BLaER1 (cell line): ENCODE data around the gene SKAP2.

Experiments
- H3K27ac ChIP-seq: shearing (Covaris generic); formaldehyde crosslinking; 2 replicates; pipeline ENCODE4 v1.8.1; 2022
- H3K27me3 ChIP-seq: shearing (Covaris generic); formaldehyde crosslinking; 2 replicates; pipeline ENCODE4 v1.8.1; 2022
- H3K36me3 ChIP-seq: shearing (Covaris generic); formaldehyde crosslinking; 2 replicates; pipeline ENCODE4 v1.8.1; 2022
- H3K4me1 ChIP-seq: shearing (Covaris generic); formaldehyde crosslinking; 2 replicates; pipeline ENCODE4 v1.8.1; 2022
- H3K4me2 ChIP-seq: shearing (Covaris generic); formaldehyde crosslinking; 2 replicates; pipeline ENCODE4 v1.8.1; 2022
- H3K4me3 ChIP-seq: shearing (Covaris generic); formaldehyde crosslinking; 2 replicates; pipeline ENCODE4 v1.8.1; 2022
- H3K9ac ChIP-seq: shearing (Covaris generic); formaldehyde crosslinking; 2 replicates; pipeline ENCODE4 v1.8.1; 2022
- H3K9me3 ChIP-seq: shearing (Covaris generic); formaldehyde crosslinking; 2 replicates; pipeline ENCODE4 v1.8.1; 2022
- H4K20me1 ChIP-seq: shearing (Covaris generic); formaldehyde crosslinking; 2 replicates; pipeline ENCODE4 v1.8.1; 2022
- Cebpa-rat ChIP-seq: shearing (Covaris generic); IDR thresholded peaks from 2 replicates; pipeline ENCODE4 v1.8.1; 2022

SKAP2 gene

DNA sequence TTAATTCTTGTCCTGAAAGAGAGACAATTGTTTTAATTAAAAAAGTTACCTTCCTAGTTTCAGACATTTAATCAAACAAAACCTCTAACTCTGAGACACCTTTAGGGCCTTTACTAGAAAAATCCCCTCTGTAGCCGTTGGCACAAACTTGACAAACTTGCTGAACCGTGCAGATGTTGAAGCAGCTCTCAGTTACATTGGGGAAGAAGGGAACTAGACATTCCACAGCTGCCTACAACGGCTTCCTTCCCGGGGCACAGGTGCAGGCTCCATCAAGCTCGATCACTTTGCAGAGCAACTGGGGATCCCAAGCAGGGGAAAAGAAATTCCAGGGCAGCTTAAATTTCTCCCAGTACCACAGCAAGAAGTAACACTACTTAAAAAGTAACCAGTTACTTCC lies 141.3 kb downstream of the SKAP2 start:
- no peaks in the 10 kb centered on the region for H4K20me1 ChIP-seq
- no peak overlapping the region for H3K9ac ChIP-seq
- peaks cover 11% of the 10 kb centered on the region for H3K4me1 ChIP-seq
- H3K4me2 ChIP-seq = peak overlapping the region; percentile 35
- H3K27me3 ChIP-seq = no peaks in the 10 kb centered on the region
- no peak overlapping the region for H3K4me3 ChIP-seq
- no peaks in the 10 kb centered on the region for H3K9me3 ChIP-seq
- H3K27ac ChIP-seq = no peak overlapping the region
- no peaks in the 10 kb centered on the region for H3K36me3 ChIP-seq
- TF ChIP-seq Cebpa-rat = no peak

GRCh38 chr7:26721450-26721849 lies 142.9 kb downstream of the SKAP2 start:
- Histone ChIP-seq H3K9me3 (no peaks in the 10 kb centered on the region), H3K27me3 (no peaks in the 10 kb centered on the region), H3K4me3 (no peak overlapping the region), H3K4me2 (no peak overlapping the region), H3K4me1 (peaks cover 11% of the 10 kb centered on the region), H3K36me3 (no peaks in the 10 kb centered on the region), H3K27ac (no peak overlapping the region), H4K20me1 (no peaks in the 10 kb centered on the region), H3K9ac (no peak overlapping the region)
- no peak for TF ChIP-seq Cebpa-rat

DNA sequence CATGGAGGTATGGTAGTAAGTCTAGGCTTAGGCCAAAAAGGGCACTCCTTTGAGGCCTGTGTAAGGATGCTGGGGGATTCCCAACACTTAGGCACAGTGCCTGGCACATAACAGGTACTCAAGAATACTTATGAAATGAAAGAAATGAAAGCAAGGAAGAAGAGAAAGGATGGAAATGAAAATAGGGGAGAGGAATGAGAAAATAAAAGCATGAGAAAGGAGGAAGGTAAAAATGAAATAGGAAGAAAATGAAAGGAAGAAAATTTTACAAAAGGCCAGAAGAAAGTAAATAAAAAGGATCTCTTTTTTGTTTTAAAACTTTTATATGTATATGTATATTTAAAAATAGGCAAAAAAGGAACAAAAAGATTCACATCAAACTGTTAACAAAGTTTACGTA lies 146.3 kb downstream of the SKAP2 start:
- Histone ChIP-seq H3K4me3 (no peak overlapping the region), H3K9ac (no peak overlapping the region), H3K27ac (no peak overlapping the region), H3K27me3 (no peaks in the 10 kb centered on the region), H4K20me1 (no peaks in the 10 kb centered on the region), H3K9me3 (no peaks in the 10 kb centered on the region), H3K36me3 (no peaks in the 10 kb centered on the region), H3K4me2 (no peak overlapping the region), H3K4me1 (peaks cover 8% of the 10 kb centered on the region)
- TF ChIP-seq Cebpa-rat = no peak

- Histone ChIP-seq H3K4me2 (no peak overlapping the region), H3K27me3 (no peaks in the 10 kb centered on the region), H3K36me3 (no peaks in the 10 kb centered on the region), H3K9me3 (no peaks in the 10 kb centered on the region), H3K4me3 (no peak overlapping the region), H3K27ac (no peak overlapping the region), H3K9ac (no peak overlapping the region), H3K4me1 (no peaks in the 10 kb centered on the region), H4K20me1 (no peaks in the 10 kb centered on the region)
- no peak for TF ChIP-seq Cebpa-rat
These were observed 150.0 kb downstream of the SKAP2 start for GRCh38 chr7:26714438-26714837.

GRCh38 chr7:26714006-26714405 lies 150.4 kb downstream of the SKAP2 start:
- Histone ChIP-seq H3K4me3 (no peak overlapping the region), H3K4me2 (no peak overlapping the region), H4K20me1 (no peaks in the 10 kb centered on the region), H3K4me1 (no peaks in the 10 kb centered on the region), H3K9me3 (no peaks in the 10 kb centered on the region), H3K36me3 (no peaks in the 10 kb centered on the region), H3K9ac (no peak overlapping the region), H3K27me3 (no peaks in the 10 kb centered on the region), H3K27ac (no peak overlapping the region)
- no peak for TF ChIP-seq Cebpa-rat

DNA sequence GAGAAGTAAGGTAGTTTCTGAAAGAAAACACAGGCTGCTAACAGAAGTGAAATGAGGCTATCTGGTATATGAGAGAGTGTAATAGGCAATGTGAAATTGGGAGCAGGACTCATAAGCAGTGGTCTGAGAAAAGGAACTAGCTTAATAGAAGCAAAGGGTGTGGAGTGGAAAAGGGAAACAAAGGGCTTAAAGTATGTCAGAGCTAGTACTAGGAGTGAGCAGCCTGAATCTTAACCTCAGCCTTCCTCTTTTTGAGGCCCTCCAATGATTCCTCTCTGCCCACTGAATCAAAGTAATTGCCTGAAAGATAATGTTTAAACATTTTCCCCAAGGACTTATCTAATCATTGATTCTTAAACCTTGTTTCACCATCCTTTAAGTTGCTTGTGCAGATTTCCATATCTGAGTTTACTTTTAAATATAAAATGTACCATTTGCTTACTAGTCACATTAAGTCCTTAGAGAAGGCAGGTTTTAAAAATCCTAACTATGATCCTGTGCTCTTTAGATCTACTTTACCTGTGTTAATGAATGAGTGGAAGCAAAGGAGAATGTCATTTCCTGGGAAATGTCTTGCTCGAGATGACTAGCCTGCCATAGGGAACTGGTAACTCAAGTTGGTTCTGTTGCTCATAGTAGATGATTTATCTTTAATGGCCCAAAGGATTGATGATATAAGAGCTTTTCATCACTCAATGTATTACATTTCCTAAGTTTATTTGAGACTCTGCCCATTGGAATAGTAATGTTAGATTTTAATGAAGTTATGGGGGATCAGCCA lies 155.0 kb downstream of the SKAP2 start:
- no peak overlapping the region for H3K4me2 ChIP-seq
- H3K36me3 ChIP-seq = no peaks in the 10 kb centered on the region
- H3K9ac ChIP-seq = no peak overlapping the region
- no peaks in the 10 kb centered on the region for H3K27me3 ChIP-seq
- TF ChIP-seq Cebpa-rat = no peak
- no peaks in the 10 kb centered on the region for H3K4me1 ChIP-seq
- H4K20me1 ChIP-seq = no peaks in the 10 kb centered on the region
- H3K27ac ChIP-seq = no peak overlapping the region
- H3K9me3 ChIP-seq = no peaks in the 10 kb centered on the region
- H3K4me3 ChIP-seq = no peak overlapping the region

GRCh38 chr7:26705567-26705966 lies 158.8 kb downstream of the SKAP2 start:
- Histone ChIP-seq H3K27me3 (no peaks in the 10 kb centered on the region), H3K4me1 (no peaks in the 10 kb centered on the region), H3K27ac (no peak overlapping the region), H3K9ac (no peak overlapping the region), H3K36me3 (no peaks in the 10 kb centered on the region), H4K20me1 (no peaks in the 10 kb centered on the region), H3K4me2 (no peak overlapping the region), H3K9me3 (no peaks in the 10 kb centered on the region), H3K4me3 (no peak overlapping the region)
- TF ChIP-seq Cebpa-rat = no peak

- TF ChIP-seq Cebpa-rat = no peak
- Histone ChIP-seq H3K27ac (no peak overlapping the region), H3K27me3 (no peaks in the 10 kb centered on the region), H3K4me3 (no peak overlapping the region), H3K9ac (no peak overlapping the region), H3K36me3 (no peaks in the 10 kb centered on the region), H4K20me1 (no peaks in the 10 kb centered on the region), H3K4me1 (no peaks in the 10 kb centered on the region), H3K9me3 (no peaks in the 10 kb centered on the region), H3K4me2 (no peak overlapping the region)
These were observed 159.6 kb downstream of the SKAP2 start for GRCh38 chr7:26704786-26705185.

DNA sequence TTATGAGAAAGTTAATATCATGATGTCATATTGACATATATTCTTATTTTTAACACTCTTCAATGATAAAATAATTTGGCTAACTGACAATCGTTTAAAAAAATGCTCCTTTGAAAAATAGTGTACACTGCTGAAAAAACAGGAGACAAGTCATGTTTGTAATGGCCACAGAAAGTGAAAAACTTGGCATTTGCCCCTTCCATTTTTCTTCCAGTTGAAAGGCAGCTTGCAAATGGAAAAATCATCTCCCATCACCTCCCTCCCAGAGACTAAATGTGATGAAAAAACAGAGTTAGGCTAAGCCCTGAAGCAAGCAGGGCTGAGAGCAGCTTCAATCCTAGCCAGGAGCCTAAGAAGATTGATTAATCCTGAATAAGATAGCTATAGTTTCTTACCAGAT lies 160.4 kb downstream of the SKAP2 start:
- Histone ChIP-seq H3K27ac (no peak overlapping the region), H4K20me1 (no peaks in the 10 kb centered on the region), H3K9me3 (no peaks in the 10 kb centered on the region), H3K36me3 (no peaks in the 10 kb centered on the region), H3K27me3 (no peaks in the 10 kb centered on the region), H3K4me1 (no peaks in the 10 kb centered on the region), H3K9ac (no peak overlapping the region), H3K4me2 (no peak overlapping the region), H3K4me3 (no peak overlapping the region)
- TF ChIP-seq Cebpa-rat = no peak

- no peaks in the 10 kb centered on the region for H3K4me1 ChIP-seq
- H3K9ac ChIP-seq = no peak overlapping the region
- no peaks in the 10 kb centered on the region for H3K27me3 ChIP-seq
- no peak for TF ChIP-seq Cebpa-rat
- H3K4me2 ChIP-seq = no peak overlapping the region
- H3K27ac ChIP-seq = no peak overlapping the region
- H3K9me3 ChIP-seq = no peaks in the 10 kb centered on the region
- H3K4me3 ChIP-seq = no peak overlapping the region
- no peaks in the 10 kb centered on the region for H3K36me3 ChIP-seq
- no peaks in the 10 kb centered on the region for H4K20me1 ChIP-seq
These were observed 163.5 kb downstream of the SKAP2 start for GRCh38 chr7:26700893-26701292.

- Histone ChIP-seq H3K27ac (no peak overlapping the region), H3K4me1 (no peaks in the 10 kb centered on the region), H4K20me1 (no peaks in the 10 kb centered on the region), H3K27me3 (no peaks in the 10 kb centered on the region), H3K4me3 (no peak overlapping the region), H3K9ac (no peak overlapping the region), H3K36me3 (no peaks in the 10 kb centered on the region), H3K9me3 (no peaks in the 10 kb centered on the region), H3K4me2 (no peak overlapping the region)
- TF ChIP-seq Cebpa-rat = no peak
These were observed 164.0 kb downstream of the SKAP2 start for GRCh38 chr7:26700386-26700785.
